ENCODE data around the gene FAM227B. TPM values are rescaled to one million over a fixed set of nuclear protein-coding genes. Genes with fewer than 3 reads are reported as not detected.
"Not testable (repeated sequence)": the region's sequence is repeated elsewhere in the genome, so short reads cannot be mapped to it uniquely, and the experiment has no call there.

The FAM227B gene
- total RNA-seq, 1 experiment from 2014 or later = 3.3 TPM

- no peaks in the 10 kb centered on the region for H3K4me1 ChIP-seq (replicated peaks; ENCODE audit: insufficient read depth)
- DNase-seq = no peak
- H3K4me2 ChIP-seq = no peak overlapping the region
- H3F3A ChIP-seq (ENCODE audit: insufficient read depth, low read depth) = no peaks in the 10 kb centered on the region
- TF ChIP-seq EZH2 (IDR thresholded peaks at IDR 0.05; ENCODE audit: low read depth) (no peak), CTCF (conservative IDR thresholded peaks at IDR 0.05) (no peak)
- no peaks in the 10 kb centered on the region for H3K79me2 ChIP-seq (ENCODE audit: low read depth)
- CTCF ChIA-PET = no interaction called here
- H3K27ac ChIP-seq = no peak overlapping the region
- no peaks in the 10 kb centered on the region for H4K20me1 ChIP-seq (ENCODE audit: insufficient read depth)
- H3K9me2 ChIP-seq (ENCODE audit: insufficient read depth) = no peaks in the 10 kb centered on the region
- H3K36me3 ChIP-seq (ENCODE audit: low read depth) = no peaks in the 10 kb centered on the region
- BruUV-seq (replicated peaks) = no TSS peak
- no peaks in the 10 kb centered on the region for H3K9me3 ChIP-seq (ENCODE audit: insufficient read depth, low read depth)
- H3K4me3 ChIP-seq = no peak overlapping the region
- intact Hi-C loops (cut with micrococcal nuclease; ENCODE audit: unreplicated experiment) = no loop called here
- H3K27me3 ChIP-seq (ENCODE audit: insufficient read depth, low read depth) = no peaks in the 10 kb centered on the region
- POLR2A ChIA-PET (ENCODE audit: unreplicated experiment) = no interaction called here
- H2AFZ ChIP-seq = no peak overlapping the region
These were observed 125.8 kb downstream of the FAM227B start for GRCh38 chr15:49494842-49495241.

DNA sequence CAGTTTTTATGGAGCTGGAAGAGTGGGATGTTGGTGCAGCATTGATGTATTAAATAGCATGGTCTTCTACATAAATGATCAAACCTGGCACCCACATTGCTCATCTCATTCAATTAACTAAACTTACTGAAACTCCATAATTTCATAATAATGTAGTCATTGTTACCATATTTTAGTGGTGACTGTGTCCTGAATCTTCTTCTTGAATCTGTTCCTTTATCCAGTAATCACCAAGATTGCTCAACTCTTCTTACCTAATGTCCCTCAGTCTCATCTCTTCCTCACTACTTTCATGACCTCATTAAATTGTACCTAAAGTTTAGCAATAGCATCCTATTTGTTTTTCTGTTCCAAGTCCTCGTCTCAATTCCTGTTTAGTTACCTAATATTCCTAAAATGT is 127.8 kb downstream of the FAM227B start:
- Histone ChIP-seq H3K4me2 (no peak overlapping the region), H3K27me3 (ENCODE audit: insufficient read depth, low read depth) (no peaks in the 10 kb centered on the region), H3K36me3 (ENCODE audit: low read depth) (no peaks in the 10 kb centered on the region), H3F3A (ENCODE audit: insufficient read depth, low read depth) (no peaks in the 10 kb centered on the region), H3K27ac (no peak overlapping the region), H4K20me1 (ENCODE audit: insufficient read depth) (no peaks in the 10 kb centered on the region), H3K79me2 (ENCODE audit: low read depth) (no peaks in the 10 kb centered on the region), H3K4me3 (no peak overlapping the region), H2AFZ (no peak overlapping the region), H3K9me2 (ENCODE audit: insufficient read depth) (no peaks in the 10 kb centered on the region), H3K9me3 (ENCODE audit: insufficient read depth, low read depth) (no peaks in the 10 kb centered on the region), H3K4me1 (replicated peaks; ENCODE audit: insufficient read depth) (no peaks in the 10 kb centered on the region)
- ChIA-PET POLR2A (ENCODE audit: unreplicated experiment) (no interaction called here), CTCF (no interaction called here)
- TF ChIP-seq CTCF (conservative IDR thresholded peaks at IDR 0.05) = no peak
- no peak for TF ChIP-seq EZH2 (IDR thresholded peaks at IDR 0.05; ENCODE audit: low read depth)
- DNase-seq = no peak
- intact Hi-C loops (cut with micrococcal nuclease; ENCODE audit: unreplicated experiment) = no loop called here
- no TSS peak for BruUV-seq (replicated peaks)

DNA sequence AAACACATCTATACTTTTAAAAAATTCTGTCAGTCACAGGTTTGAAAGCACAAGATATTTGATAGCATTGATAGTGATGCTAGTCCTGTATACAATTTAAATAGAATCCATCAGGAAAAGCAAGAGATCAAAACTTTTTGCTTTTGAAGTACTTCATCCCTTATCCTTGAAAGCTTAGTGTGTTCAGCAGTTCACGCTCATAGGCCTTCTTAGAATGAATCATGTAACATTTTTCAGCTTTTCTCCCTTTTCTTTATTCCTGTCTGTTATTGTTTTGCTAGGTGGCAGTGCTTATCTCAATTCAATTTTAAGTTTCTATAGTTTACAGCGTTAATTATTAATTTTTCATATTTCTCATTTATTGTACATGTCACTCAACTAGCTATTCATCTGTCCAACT is 128.5 kb downstream of the FAM227B start:
- CTCF ChIA-PET = no interaction called here
- no peak for TF ChIP-seq EZH2 (IDR thresholded peaks at IDR 0.05; ENCODE audit: low read depth)
- Histone ChIP-seq H3K36me3 (ENCODE audit: low read depth) (no peaks in the 10 kb centered on the region), H3K9me3 (ENCODE audit: insufficient read depth, low read depth) (no peaks in the 10 kb centered on the region), H3K4me1 (replicated peaks; ENCODE audit: insufficient read depth) (no peaks in the 10 kb centered on the region), H4K20me1 (ENCODE audit: insufficient read depth) (no peaks in the 10 kb centered on the region), H3K4me2 (no peak overlapping the region), H3K79me2 (ENCODE audit: low read depth) (no peaks in the 10 kb centered on the region), H3F3A (ENCODE audit: insufficient read depth, low read depth) (no peaks in the 10 kb centered on the region), H3K27me3 (ENCODE audit: insufficient read depth, low read depth) (no peaks in the 10 kb centered on the region), H3K4me3 (no peak overlapping the region), H3K9me2 (ENCODE audit: insufficient read depth) (no peaks in the 10 kb centered on the region), H3K27ac (no peak overlapping the region), H2AFZ (no peak overlapping the region)
- intact Hi-C loops (cut with micrococcal nuclease; ENCODE audit: unreplicated experiment) = no loop called here
- BruUV-seq (replicated peaks) = no TSS peak
- POLR2A ChIA-PET (ENCODE audit: unreplicated experiment) = no interaction called here
- DNase-seq = no peak

DNA sequence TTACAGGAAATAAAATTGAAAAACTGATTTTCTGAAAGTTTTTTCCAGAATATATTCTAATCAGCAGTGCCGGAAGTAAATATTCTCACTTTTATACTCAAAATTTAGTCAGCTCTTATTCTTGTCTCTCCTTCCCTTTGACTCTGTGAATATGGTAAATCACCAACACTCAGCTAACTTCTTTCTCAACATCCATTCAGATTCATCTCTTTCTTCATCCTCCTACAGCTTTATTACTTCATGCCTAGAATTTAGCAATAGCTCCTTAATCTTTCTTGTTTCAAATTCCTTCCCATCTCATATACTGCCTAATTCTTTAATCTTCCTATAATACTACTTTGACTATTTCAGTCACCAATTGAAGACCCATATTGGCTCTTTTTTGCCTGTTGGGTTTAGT is 129.7 kb downstream of the FAM227B start:
- intact Hi-C loops (cut with micrococcal nuclease; ENCODE audit: unreplicated experiment) = no loop called here
- BruUV-seq (replicated peaks) = no TSS peak
- H3K27me3 ChIP-seq (ENCODE audit: insufficient read depth, low read depth) = no peaks in the 10 kb centered on the region

GRCh38 chr15:49485401-49485800 is 135.2 kb downstream of the FAM227B start:
- H3K9me2 ChIP-seq (ENCODE audit: insufficient read depth); H3K79me2 ChIP-seq (ENCODE audit: low read depth); H3F3A ChIP-seq (ENCODE audit: insufficient read depth, low read depth); H3K9me3 ChIP-seq (ENCODE audit: insufficient read depth, low read depth); DNase-seq; POLR2A ChIA-PET (ENCODE audit: unreplicated experiment); BruUV-seq (replicated peaks); H3K4me3 ChIP-seq; H3K36me3 ChIP-seq (ENCODE audit: low read depth); H3K27me3 ChIP-seq (ENCODE audit: insufficient read depth, low read depth); H3K4me1 ChIP-seq (replicated peaks; ENCODE audit: insufficient read depth); CTCF ChIA-PET; H3K27ac ChIP-seq; H3K4me2 ChIP-seq; H2AFZ ChIP-seq; H4K20me1 ChIP-seq (ENCODE audit: insufficient read depth); intact Hi-C loops (cut with micrococcal nuclease; ENCODE audit: unreplicated experiment): not testable (repeated sequence)

More for the DNA sequence above, 129.7 kb downstream of the FAM227B start:
- CTCF ChIA-PET = no interaction called here
- H4K20me1 ChIP-seq (ENCODE audit: insufficient read depth) = no peaks in the 10 kb centered on the region
- no peak for TF ChIP-seq CTCF (conservative IDR thresholded peaks at IDR 0.05)
- TF ChIP-seq EZH2 (IDR thresholded peaks at IDR 0.05; ENCODE audit: low read depth) = no peak
- DNase-seq = no peak
- H3K4me1 ChIP-seq (replicated peaks; ENCODE audit: insufficient read depth) = no peaks in the 10 kb centered on the region
- no peaks in the 10 kb centered on the region for H3K9me2 ChIP-seq (ENCODE audit: insufficient read depth)
- H2AFZ ChIP-seq = no peak overlapping the region
- H3F3A ChIP-seq (ENCODE audit: insufficient read depth, low read depth) = no peaks in the 10 kb centered on the region
- H3K9me3 ChIP-seq (ENCODE audit: insufficient read depth, low read depth) = no peaks in the 10 kb centered on the region
- POLR2A ChIA-PET (ENCODE audit: unreplicated experiment) = no interaction called here
- no peak overlapping the region for H3K27ac ChIP-seq
- H3K4me3 ChIP-seq = no peak overlapping the region
- H3K79me2 ChIP-seq (ENCODE audit: low read depth) = no peaks in the 10 kb centered on the region
- H3K4me2 ChIP-seq = no peak overlapping the region
- no peaks in the 10 kb centered on the region for H3K36me3 ChIP-seq (ENCODE audit: low read depth)

Data from PC-9 (cell line).